Thyroid gland (tissue), 4 donors: ENCODE data around the gene DHX16.

Experiments used
- CTCF ChIP-seq, 6 experiments: fragments of 200-600 bp in 3 of 6; fragments of 450-650 bp in 3 of 6; sonication (generic) in 3 of 6; IDR thresholded peaks; one replicate each; pipeline ENCODE4 v1.5.1; 2016 to 2019; ENCODE audit warnings: antibody characterized with exemption in 6 of 6, mild to moderate bottlenecking in 2 of 6, inconsistent platforms in 1 of 6, moderate library complexity in 1 of 6
- POLR2A ChIP-seq, 2 donors: fragments of 450-650 bp; IDR thresholded peaks; one replicate each; pipeline ENCODE4 v1.6.1; 2017; ENCODE audit warnings: antibody characterized with exemption in 2 of 2, mild to moderate bottlenecking in 2 of 2, moderate library complexity in 1 of 2

GRCh38 chr6:30681766-30682142 is 8.9 kb upstream of the DHX16 start:
- no peak for TF ChIP-seq CTCF (IDR thresholded peaks at IDR 0.05)
- TF ChIP-seq POLR2A (IDR thresholded peaks at IDR 0.05): no peak
